GM21737 (cell line): ENCODE results near the gene SCFD2.
"Not testable (repeated sequence)": the region's sequence is repeated elsewhere in the genome, so short reads cannot be mapped to it uniquely, and the experiment has no call there.

Experiments used
- ATAC-seq: cut with Tn5 transposase; IDR thresholded peaks from one replicate; pipeline ENCODE4 v1.9.1; 2021; ENCODE audit warnings: mild to moderate bottlenecking, moderate library complexity; ENCODE audit not compliant: unreplicated experiment

SCFD2 gene

GRCh38 chr4:53150631-53151488, 215.0 kb downstream of the SCFD2 start:
- ATAC-seq = no peak

GRCh38 chr4:53147711-53148110, 218.2 kb downstream of the SCFD2 start:
- no peak for ATAC-seq

GRCh38 chr4:53147197-53147596, 218.7 kb downstream of the SCFD2 start:
- no peak for ATAC-seq

- no peak for ATAC-seq
Observed at GRCh38 chr4:53141308-53141707, 224.6 kb downstream of the SCFD2 start.

- ATAC-seq = not testable (repeated sequence)
Observed at GRCh38 chr4:53139256-53139655, 226.6 kb downstream of the SCFD2 start.

- ATAC-seq = no peak
Observed at GRCh38 chr4:53137468-53137867, 228.4 kb downstream of the SCFD2 start.

- no peak for ATAC-seq
Observed at GRCh38 chr4:53136954-53137353, 228.9 kb downstream of the SCFD2 start.

GRCh38 chr4:53132132-53132891, 233.5 kb downstream of the SCFD2 start:
- no peak for ATAC-seq

GRCh38 chr4:53131562-53131925, 234.3 kb downstream of the SCFD2 start:
- no peak for ATAC-seq

- ATAC-seq = no peak
Observed at GRCh38 chr4:53130896-53131561, 234.8 kb downstream of the SCFD2 start.

GRCh38 chr4:53128706-53129357, 237.0 kb downstream of the SCFD2 start:
- no peak for ATAC-seq

- no peak for ATAC-seq
Observed at GRCh38 chr4:53128231-53128630, 237.6 kb downstream of the SCFD2 start.

GRCh38 chr4:53127365-53127764, 238.5 kb downstream of the SCFD2 start:
- ATAC-seq = no peak

- ATAC-seq = no peak
Observed at GRCh38 chr4:53126099-53126498, 239.8 kb downstream of the SCFD2 start.

GRCh38 chr4:53123819-53124218, 242.0 kb downstream of the SCFD2 start:
- ATAC-seq = no peak

GRCh38 chr4:53123171-53123570, 242.7 kb downstream of the SCFD2 start:
- ATAC-seq = no peak

GRCh38 chr4:53122280-53123116, 243.4 kb downstream of the SCFD2 start:
- no peak for ATAC-seq

- ATAC-seq = no peak
Observed at GRCh38 chr4:53121264-53121865, 244.5 kb downstream of the SCFD2 start.

- no peak for ATAC-seq
Observed at GRCh38 chr4:53120778-53121177, 245.1 kb downstream of the SCFD2 start.

- ATAC-seq = no peak
Observed at GRCh38 chr4:53119680-53120079, 246.2 kb downstream of the SCFD2 start.
